HEK293 (cell line): Measurements from ENCODE around the gene NEMP1.
A peak's percentile ranks its signal among the peaks of the same experiment; 100 is the strongest.

ENCODE experiments used
- CTCF ChIA-PET: fragments of 350-600 bp; formaldehyde crosslinking; extraction: SDS; loops from one replicate; lab custom pipeline; 2021; ENCODE audit warnings: antibody characterized with exemption; lab: Yijun Ruan, JAX
- POLR2A ChIA-PET: fragments of 300-600 bp; formaldehyde crosslinking; extraction: SDS; loops from one replicate; lab custom pipeline; 2020; ENCODE audit warnings: antibody characterized with exemption, inconsistent platforms; lab: Yijun Ruan, JAX
- H3K27ac ChIP-seq: fragments of 200-500 bp; sonication (Bioruptor generic); 2 replicates; pipeline ENCODE4 v1.5.1; 2014; ENCODE audit warnings: low read depth, low read length, control low read depth, inconsistent platforms; ENCODE audit errors: extremely low read depth
- H3K36me3 ChIP-seq, 2 experiments: fragments of 200-500 bp in 1 of 2; sonication (Bioruptor generic) in 1 of 2; 1 replicate in 1 of 2; 2 replicates in 1 of 2; pipeline ENCODE4 v1.5.1; 2014 to 2017; ENCODE audit warnings: inconsistent platforms in 2 of 2, low read length in 2 of 2; ENCODE audit not compliant: control insufficient read depth in 2 of 2, insufficient read depth in 1 of 2
- H3K4me1 ChIP-seq: fragments of 200-500 bp; sonication (Bioruptor generic); 2 replicates; pipeline ENCODE4 v1.5.1; 2014; ENCODE audit warnings: mild to moderate bottlenecking, low read length, inconsistent platforms; ENCODE audit not compliant: control insufficient read depth, insufficient read depth
- H3K4me3 ChIP-seq: 2 replicates; pipeline ENCODE4 v1.5.1; 2011; ENCODE audit warnings: low read depth, mild to moderate bottlenecking, control low read depth, low read length, moderate library complexity
- H3K9me3 ChIP-seq: fragments of 200-500 bp; sonication (Bioruptor generic); 2 replicates; pipeline ENCODE4 v1.5.1; 2014; ENCODE audit warnings: low read depth, low read length, inconsistent platforms; ENCODE audit not compliant: control insufficient read depth, insufficient read depth
- FEZF1 ChIP-seq: fragments of 450-650 bp; formaldehyde crosslinking; IDR thresholded peaks from 2 replicates; pipeline ENCODE4 v1.5.1; 2016; ENCODE audit warnings: missing biosample characterization, missing genetic modification characterization
- PBX3 ChIP-seq: sonication (generic); formaldehyde crosslinking; IDR thresholded peaks from 2 replicates; pipeline ENCODE4 v1.8.1; 2022; ENCODE audit warnings: mild to moderate bottlenecking, moderate library complexity, missing genetic modification reagents
- REST ChIP-seq: fragments of 450-650 bp; formaldehyde crosslinking; IDR thresholded peaks from 2 replicates; pipeline ENCODE4 v1.5.1; 2016; ENCODE audit warnings: missing biosample characterization, missing genetic modification characterization
- SCRT2 ChIP-seq: fragments of 450-650 bp; formaldehyde crosslinking; IDR thresholded peaks from 2 replicates; pipeline ENCODE4 v1.5.1; 2016; ENCODE audit warnings: missing biosample characterization, missing genetic modification characterization
- TRIM28 ChIP-seq: IDR thresholded peaks from 2 replicates; pipeline ENCODE4 v1.6.1; 2011; ENCODE audit warnings: low read length, control low read depth, borderline replicate concordance
- ZBTB17 ChIP-seq: fragments of 450-650 bp; formaldehyde crosslinking; IDR thresholded peaks from 2 replicates; pipeline ENCODE4 v1.5.1; 2016; ENCODE audit warnings: missing biosample characterization, missing genetic modification characterization
- ZNF112 ChIP-seq: fragments of 450-650 bp; formaldehyde crosslinking; IDR thresholded peaks from 2 replicates; pipeline ENCODE4 v1.5.0; 2017; ENCODE audit warnings: missing biosample characterization, missing genetic modification characterization
- ZNF138 ChIP-seq: fragments of 450-650 bp; formaldehyde crosslinking; IDR thresholded peaks from 2 replicates; pipeline ENCODE4 v1.5.1; 2016; ENCODE audit warnings: missing biosample characterization, missing genetic modification characterization, borderline replicate concordance
- ZNF311 ChIP-seq: fragments of 450-650 bp; formaldehyde crosslinking; IDR thresholded peaks from 2 replicates; pipeline ENCODE4 v1.5.1; 2017; ENCODE audit warnings: missing biosample characterization, missing genetic modification characterization, borderline replicate concordance
- ZNF354C ChIP-seq: fragments of 450-650 bp; formaldehyde crosslinking; IDR thresholded peaks from 2 replicates; pipeline ENCODE4 v1.5.1; 2016; ENCODE audit warnings: missing biosample characterization, missing genetic modification characterization, low read depth, borderline replicate concordance
- ZNF398 ChIP-seq: fragments of 450-650 bp; formaldehyde crosslinking; IDR thresholded peaks from 2 replicates; pipeline ENCODE4 v1.5.1; 2017; ENCODE audit warnings: missing biosample characterization, missing genetic modification characterization
- ZNF518A ChIP-seq: fragments of 450-650 bp; formaldehyde crosslinking; conservative IDR thresholded peaks from 2 replicates; pipeline ENCODE4 v1.5.1; 2016; ENCODE audit warnings: low read depth, missing biosample characterization, missing genetic modification characterization
- ZNF621 ChIP-seq: fragments of 450-650 bp; formaldehyde crosslinking; IDR thresholded peaks from 2 replicates; pipeline ENCODE4 v1.5.1; 2017; ENCODE audit warnings: missing biosample characterization, missing genetic modification characterization
- ZNF639 ChIP-seq: fragments of 450-650 bp; formaldehyde crosslinking; IDR thresholded peaks from 2 replicates; pipeline ENCODE4 v1.5.1; 2016; ENCODE audit warnings: missing biosample characterization, missing genetic modification characterization
- ZSCAN30 ChIP-seq: fragments of 450-650 bp; IDR thresholded peaks from 2 replicates; pipeline ENCODE4 v1.5.1; 2018; ENCODE audit warnings: missing biosample characterization, mild to moderate bottlenecking, missing genetic modification characterization, moderate library complexity

NEMP1 gene

GRCh38 chr12:57027805-57028153 lies 50.8 kb downstream of the NEMP1 start:
- POLR2A ChIA-PET: interaction anchor here (0.6 kb wide), 1 partner anchor 658 kb away, joined by 3 read pairs; no protein-coding TSS in a partner anchor
- CTCF ChIA-PET: interaction anchor here (0.6 to 2.6 kb wide), 6 partner anchors 19 to 84 kb away, joined by 3 to 7 read pairs (median 4); partner anchors contain the start of gene STAT6
- no peaks in the 10 kb centered on the region for H3K36me3 ChIP-seq

GRCh38 chr12:57027011-57027804 lies 51.4 kb downstream of the NEMP1 start:
- H3K36me3 ChIP-seq: no peaks in the 10 kb centered on the region
- TF ChIP-seq ZBTB17 (tag by site-specific recombination) (peak; percentile 39; the same call in 1 of the 2 replicates), ZNF112 (tag by site-specific recombination) (no peak)
- no peak overlapping the region for H3K27ac ChIP-seq
- ChIA-PET POLR2A (no interaction called here), CTCF (interaction anchor here (0.8 to 2.6 kb wide), 5 partner anchors 26 to 85 kb away, joined by 4 to 7 read pairs (median 4); partner anchors contain the start of gene STAT6)
- H3K9me3 ChIP-seq: no peaks in the 10 kb centered on the region
- no peak overlapping the region for H3K4me3 ChIP-seq
- H3K4me1 ChIP-seq: peaks cover 5% of the 10 kb centered on the region

More at GRCh38 chr12:57027805-57028153, 50.8 kb downstream of the NEMP1 start:
- no peak overlapping the region for H3K4me3 ChIP-seq
- no peaks in the 10 kb centered on the region for H3K9me3 ChIP-seq
- TF ChIP-seq FEZF1 (tag by site-specific recombination) (no peak), SCRT2 (tag by site-specific recombination) (peak; percentile 68)
- TF ChIP-seq, all 188 proteins: peak for 1
- peaks cover 5% of the 10 kb centered on the region for H3K4me1 ChIP-seq
- H3K27ac ChIP-seq: no peak overlapping the region

- Histone ChIP-seq H3K4me3 (no peak overlapping the region), H3K36me3 (no peaks in the 10 kb centered on the region), H3K27ac (no peak overlapping the region), H3K4me1 (no peaks in the 10 kb centered on the region), H3K9me3 (no peaks in the 10 kb centered on the region)
- ChIA-PET CTCF (interaction anchor here (0.7 to 1.2 kb wide), 4 partner anchors 17 to 87 kb away, joined by 3 to 4 read pairs (median 3); no protein-coding TSS in a partner anchor), POLR2A (no interaction called here)
- TF ChIP-seq ZNF138 (no peak), TRIM28 (no peak), ZNF639 (no peak), ZNF518A (tag by site-specific recombination) (no peak), ZNF398 (tag by site-specific recombination) (no peak), ZBTB17 (tag by site-specific recombination) (no peak), ZNF311 (tag by site-specific recombination) (no peak), REST (tag by site-specific recombination) (no peak), ZSCAN30 (tag by site-specific recombination) (no peak), ZNF354C (no peak), PBX3 (no peak), ZNF621 (no peak)
Observed at GRCh38 chr12:57025196-57025595, 53.4 kb downstream of the NEMP1 start.
